ENCODE measurements around the gene LRPAP1. TPM values are rescaled to one million over a fixed set of nuclear protein-coding genes. Genes with fewer than 3 reads are reported as not detected.

LRPAP1 gene
- total RNA-seq, 2 donors from 2014 or later: 175 to 270 TPM

DNA sequence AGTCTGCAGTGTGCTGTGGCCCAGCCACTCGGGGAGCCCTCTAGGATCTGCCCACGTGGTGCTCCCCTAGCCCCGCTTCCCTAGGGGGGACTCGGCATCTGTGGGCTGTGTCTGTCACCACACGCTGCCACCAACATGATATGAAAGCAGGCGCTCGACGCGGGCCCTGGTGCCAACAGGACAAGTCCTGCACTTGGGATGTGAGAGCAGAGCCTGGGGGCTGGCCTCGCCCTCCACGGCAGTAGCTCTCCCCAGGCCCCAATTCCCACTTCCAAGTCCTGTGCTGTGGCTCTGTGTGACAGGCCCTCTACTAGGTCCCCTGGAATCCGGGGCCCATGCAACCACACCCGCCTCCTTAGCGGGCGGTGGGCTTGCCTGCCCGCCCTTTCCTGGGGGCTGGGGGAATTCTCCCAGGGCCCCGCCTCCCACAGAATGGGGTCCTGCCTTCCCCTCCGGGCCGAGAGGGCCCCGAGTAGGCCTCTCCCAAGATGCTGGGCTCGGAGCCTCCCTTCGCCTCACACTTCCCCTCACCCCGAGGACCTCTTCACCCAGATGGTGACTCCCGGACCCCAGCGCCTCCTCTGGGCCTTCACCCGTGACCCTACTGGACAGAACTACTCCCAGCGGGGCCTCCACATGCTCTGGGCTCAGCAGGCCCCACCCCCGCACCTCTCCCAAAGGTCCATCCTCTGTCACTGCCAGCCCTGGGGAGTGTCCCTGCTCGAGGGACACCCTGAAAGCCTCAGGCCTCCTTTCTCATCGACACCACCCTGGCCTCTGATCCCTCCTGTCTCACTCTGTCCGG is 11.2 kb downstream of the LRPAP1 start:
- intact Hi-C loops (cut with DNase I): no loop called here
- H3K36me3 ChIP-seq: peaks cover 12 to 24% of the 10 kb centered on the region in 2 donors
- 90% methylated on average over 23 of the region's 31 CpGs for WGBS
- no peaks in the 10 kb centered on the region for H3K9me3 ChIP-seq
- H3K27me3 ChIP-seq (replicated peaks; ENCODE audit: insufficient read depth): no peaks in the 10 kb centered on the region
- no peak overlapping the region for H3K4me3 ChIP-seq
- no peaks in the 10 kb centered on the region for H3K4me1 ChIP-seq (replicated peaks)
- no peak for DNase-seq (ENCODE audit: low spot score)
- TF ChIP-seq, protein P1, sequence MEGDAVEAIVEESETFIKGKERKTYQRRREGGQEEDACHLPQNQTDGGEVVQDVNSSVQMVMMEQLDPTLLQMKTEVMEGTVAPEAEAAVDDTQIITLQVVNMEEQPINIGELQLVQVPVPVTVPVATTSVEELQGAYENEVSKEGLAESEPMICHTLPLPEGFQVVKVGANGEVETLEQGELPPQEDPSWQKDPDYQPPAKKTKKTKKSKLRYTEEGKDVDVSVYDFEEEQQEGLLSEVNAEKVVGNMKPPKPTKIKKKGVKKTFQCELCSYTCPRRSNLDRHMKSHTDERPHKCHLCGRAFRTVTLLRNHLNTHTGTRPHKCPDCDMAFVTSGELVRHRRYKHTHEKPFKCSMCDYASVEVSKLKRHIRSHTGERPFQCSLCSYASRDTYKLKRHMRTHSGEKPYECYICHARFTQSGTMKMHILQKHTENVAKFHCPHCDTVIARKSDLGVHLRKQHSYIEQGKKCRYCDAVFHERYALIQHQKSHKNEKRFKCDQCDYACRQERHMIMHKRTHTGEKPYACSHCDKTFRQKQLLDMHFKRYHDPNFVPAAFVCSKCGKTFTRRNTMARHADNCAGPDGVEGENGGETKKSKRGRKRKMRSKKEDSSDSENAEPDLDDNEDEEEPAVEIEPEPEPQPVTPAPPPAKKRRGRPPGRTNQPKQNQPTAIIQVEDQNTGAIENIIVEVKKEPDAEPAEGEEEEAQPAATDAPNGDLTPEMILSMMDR (IDR thresholded peaks at IDR 0.05): no peak
- TF ChIP-seq POLR2A (IDR thresholded peaks at IDR 0.05) (no peak), POLR2AphosphoS5 (IDR thresholded peaks at IDR 0.05) (no peak)
- H3K27ac ChIP-seq: no peak overlapping the region

DNA sequence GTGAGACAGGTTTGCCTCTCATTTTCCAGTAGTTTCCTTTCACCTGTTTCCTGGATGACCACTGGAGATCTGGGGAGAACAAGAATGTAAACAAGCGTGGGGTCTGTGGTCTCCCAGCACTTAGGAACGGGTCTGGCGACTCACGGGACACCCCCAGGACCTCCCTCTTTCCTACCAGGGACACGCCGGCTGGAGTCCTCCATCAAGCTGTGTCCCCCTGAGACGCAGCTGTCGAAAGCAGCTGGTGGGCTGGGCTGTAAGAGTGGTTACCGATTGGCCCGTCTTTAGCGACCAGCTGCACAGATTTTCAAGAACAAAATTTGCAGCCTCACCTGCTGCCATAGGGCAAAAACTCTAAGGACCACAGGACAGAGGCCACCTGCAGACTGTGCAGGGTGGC is 11.9 kb downstream of the LRPAP1 start:
- intact Hi-C loops (cut with DNase I): no loop called here
- 90% methylated on average over 11 of the region's 11 CpGs for WGBS
- Histone ChIP-seq H3K36me3 (peaks cover 12 to 24% of the 10 kb centered on the region in 2 donors), H3K27ac (no peak overlapping the region), H3K4me3 (no peak overlapping the region), H3K27me3 (replicated peaks; ENCODE audit: insufficient read depth) (no peaks in the 10 kb centered on the region), H3K9me3 (no peaks in the 10 kb centered on the region), H3K4me1 (replicated peaks) (no peaks in the 10 kb centered on the region)
- DNase-seq (ENCODE audit: low spot score): no peak
- TF ChIP-seq POLR2AphosphoS5 (IDR thresholded peaks at IDR 0.05): no peak
- TF ChIP-seq, protein P1 (IDR thresholded peaks at IDR 0.05): no peak
- no peak for TF ChIP-seq POLR2A (IDR thresholded peaks at IDR 0.05)

DNA sequence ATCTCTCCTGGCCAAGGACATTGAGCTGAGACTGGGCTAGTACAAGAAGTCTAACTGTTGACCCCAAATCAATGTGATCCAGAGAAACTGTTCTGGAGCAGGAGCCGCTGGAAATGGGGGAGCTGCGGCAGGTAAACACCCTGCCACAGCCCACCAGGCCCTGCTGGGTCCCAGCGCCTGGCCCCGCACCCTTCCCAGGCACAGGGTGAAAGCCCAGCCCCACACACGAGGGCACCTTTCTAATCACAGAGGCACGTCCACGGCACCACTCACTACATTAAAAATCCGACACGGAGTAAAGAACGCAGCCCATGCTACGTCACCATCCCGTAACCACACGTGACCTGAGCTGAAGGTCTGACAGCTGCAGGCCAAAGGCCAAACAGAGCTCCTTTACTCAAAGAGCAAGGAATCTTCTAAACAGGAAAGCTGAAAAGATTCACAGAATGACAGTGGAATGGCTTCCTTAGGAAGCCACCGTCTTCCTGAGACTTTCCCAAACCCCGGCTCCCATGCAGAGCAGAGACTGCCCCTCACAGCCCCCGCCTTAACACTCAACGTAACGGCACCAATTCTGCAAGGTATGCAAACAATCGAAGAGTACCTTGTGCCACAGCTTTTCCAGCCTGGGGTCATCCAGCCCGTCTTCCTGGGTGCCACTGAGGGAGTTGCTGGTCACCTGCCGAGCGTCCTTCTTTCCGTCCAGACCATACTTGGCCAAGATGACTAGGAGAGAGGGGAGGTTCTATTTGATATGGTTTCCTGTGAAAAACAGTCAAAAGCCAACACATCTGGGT is 12.6 kb downstream of the LRPAP1 start:
- H3K27ac ChIP-seq: no peak overlapping the region
- H3K27me3 ChIP-seq (replicated peaks; ENCODE audit: insufficient read depth): no peaks in the 10 kb centered on the region
- 90% methylated on average over 23 of the region's 23 CpGs for WGBS
- peaks cover 12 to 24% of the 10 kb centered on the region in 2 donors for H3K36me3 ChIP-seq
- DNase-seq (ENCODE audit: low spot score): no peak
- no peak overlapping the region for H3K4me3 ChIP-seq
- intact Hi-C loops (cut with DNase I): no loop called here
- no peaks in the 10 kb centered on the region for H3K4me1 ChIP-seq (replicated peaks)
- H3K9me3 ChIP-seq: no peaks in the 10 kb centered on the region
- no peak for TF ChIP-seq POLR2AphosphoS5 (IDR thresholded peaks at IDR 0.05)
- TF ChIP-seq POLR2A (IDR thresholded peaks at IDR 0.05): no peak
- TF ChIP-seq, protein P1 (IDR thresholded peaks at IDR 0.05): no peak

DNA sequence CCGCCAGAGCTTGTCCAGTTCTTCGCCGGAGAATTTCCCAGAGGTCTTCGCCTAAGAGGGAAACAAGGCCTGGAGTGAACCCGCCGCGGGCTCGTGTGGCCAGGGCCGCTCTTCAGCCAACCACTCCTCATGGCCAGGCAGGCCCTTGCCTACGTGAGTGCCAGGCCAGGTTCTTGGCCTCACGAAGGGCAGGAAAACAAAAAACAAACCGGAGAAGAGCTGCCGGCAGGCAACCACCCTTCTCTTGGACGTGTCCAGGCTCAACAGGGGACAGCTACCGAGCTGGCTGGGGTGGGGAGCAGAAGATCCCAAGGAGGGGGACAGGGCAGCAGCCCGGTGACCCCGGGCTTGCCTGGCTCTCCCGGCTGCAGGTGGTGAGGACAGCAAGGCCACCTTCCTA is 13.3 kb downstream of the LRPAP1 start:
- H3K27ac ChIP-seq: no peak overlapping the region
- DNase-seq (ENCODE audit: low spot score): no peak
- no peaks in the 10 kb centered on the region for H3K27me3 ChIP-seq (replicated peaks; ENCODE audit: insufficient read depth)
- H3K9me3 ChIP-seq: no peaks in the 10 kb centered on the region
- H3K4me3 ChIP-seq: no peak overlapping the region
- intact Hi-C loops (cut with DNase I): no loop called here
- TF ChIP-seq, protein P1 (IDR thresholded peaks at IDR 0.05): no peak
- TF ChIP-seq POLR2AphosphoS5 (IDR thresholded peaks at IDR 0.05): no peak
- TF ChIP-seq POLR2A (IDR thresholded peaks at IDR 0.05): no peak
- H3K4me1 ChIP-seq (replicated peaks): no peaks in the 10 kb centered on the region
- 82% methylated on average over 18 of the region's 18 CpGs for WGBS
- peaks cover 13 to 24% of the 10 kb centered on the region in 2 donors for H3K36me3 ChIP-seq

Measured in prostate gland (tissue), 2 donors.